Sigmoid colon (tissue), 3 donors: ENCODE results near the gene WDSUB1.

Experiments
- POLR2A ChIP-seq, 2 donors: fragments of 450-650 bp; IDR thresholded peaks; one replicate each; pipeline ENCODE4 v1.6.1; 2016; ENCODE audit warnings: antibody characterized with exemption in 2 of 2, mild to moderate bottlenecking in 2 of 2, moderate library complexity in 2 of 2
- TF ChIP-seq, protein P1 (sequence below), 4 experiments: fragments of 450-650 bp in 3 of 4; fragments of 200-600 bp in 1 of 4; IDR thresholded peaks; one replicate each; pipeline ENCODE4 v1.5.1; 2016 to 2019; ENCODE audit warnings: antibody characterized with exemption in 4 of 4, mild to moderate bottlenecking in 3 of 4, moderate library complexity in 2 of 4

DNA sequence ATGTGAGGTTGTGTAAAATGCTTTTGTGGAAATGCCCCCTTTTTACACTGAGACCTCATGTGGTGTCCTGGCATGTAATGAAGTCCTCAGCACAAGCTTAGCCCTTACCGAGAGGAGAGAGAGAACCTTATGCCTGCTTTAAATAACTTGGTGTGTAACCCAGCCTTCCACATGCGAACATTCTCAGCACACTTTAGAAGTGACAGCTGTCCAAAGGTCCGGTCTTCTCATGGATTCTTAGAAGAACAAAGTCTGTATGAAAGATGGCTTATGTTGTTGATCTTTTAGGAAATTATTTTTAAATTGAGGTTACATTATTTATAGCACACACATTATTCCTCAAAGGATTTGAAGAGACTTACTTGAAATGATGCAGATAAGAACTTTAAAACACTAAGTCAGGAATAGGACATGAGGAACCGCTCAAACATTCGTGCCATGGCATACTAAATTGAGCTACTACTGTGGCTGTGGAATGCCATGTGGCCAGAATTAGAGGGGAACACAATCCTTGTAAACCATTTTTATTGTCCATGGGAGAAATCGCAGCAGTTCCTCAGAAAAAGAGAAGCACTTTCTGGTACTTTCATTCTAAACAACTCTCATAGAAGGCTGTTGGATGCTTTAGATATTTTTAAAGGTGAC, 79.6 kb downstream of the WDSUB1 start:
- TF ChIP-seq POLR2A (IDR thresholded peaks at IDR 0.05) = no peak
- TF ChIP-seq, protein P1, sequence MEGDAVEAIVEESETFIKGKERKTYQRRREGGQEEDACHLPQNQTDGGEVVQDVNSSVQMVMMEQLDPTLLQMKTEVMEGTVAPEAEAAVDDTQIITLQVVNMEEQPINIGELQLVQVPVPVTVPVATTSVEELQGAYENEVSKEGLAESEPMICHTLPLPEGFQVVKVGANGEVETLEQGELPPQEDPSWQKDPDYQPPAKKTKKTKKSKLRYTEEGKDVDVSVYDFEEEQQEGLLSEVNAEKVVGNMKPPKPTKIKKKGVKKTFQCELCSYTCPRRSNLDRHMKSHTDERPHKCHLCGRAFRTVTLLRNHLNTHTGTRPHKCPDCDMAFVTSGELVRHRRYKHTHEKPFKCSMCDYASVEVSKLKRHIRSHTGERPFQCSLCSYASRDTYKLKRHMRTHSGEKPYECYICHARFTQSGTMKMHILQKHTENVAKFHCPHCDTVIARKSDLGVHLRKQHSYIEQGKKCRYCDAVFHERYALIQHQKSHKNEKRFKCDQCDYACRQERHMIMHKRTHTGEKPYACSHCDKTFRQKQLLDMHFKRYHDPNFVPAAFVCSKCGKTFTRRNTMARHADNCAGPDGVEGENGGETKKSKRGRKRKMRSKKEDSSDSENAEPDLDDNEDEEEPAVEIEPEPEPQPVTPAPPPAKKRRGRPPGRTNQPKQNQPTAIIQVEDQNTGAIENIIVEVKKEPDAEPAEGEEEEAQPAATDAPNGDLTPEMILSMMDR (IDR thresholded peaks at IDR 0.05) = no peak
